HepG2 (cell line): ENCODE results near the gene JMJD7. TPM values are rescaled to one million over a fixed set of nuclear protein-coding genes. Genes with fewer than 3 reads are reported as not detected.
A peak's percentile ranks its signal among the peaks of the same experiment; 100 is the strongest.

ENCODE experiments used
- BRCA1 ChIP-seq: sonication (generic); formaldehyde crosslinking; IDR thresholded peaks from 2 replicates; pipeline ENCODE4 v1.4.0; 2020; ENCODE audit warnings: missing genetic modification reagents
- GTF3A ChIP-seq: sonication (generic); formaldehyde crosslinking; conservative IDR thresholded peaks from 2 replicates; pipeline ENCODE4 v1.4.0; 2020; ENCODE audit warnings: mild to moderate bottlenecking, missing genetic modification reagents
- NR2C2 ChIP-seq: sonication (generic); formaldehyde crosslinking; IDR thresholded peaks from 2 replicates; pipeline ENCODE4 v1.4.0; 2020; ENCODE audit warnings: missing genetic modification reagents, mild to moderate bottlenecking, moderate library complexity, borderline replicate concordance
- PATZ1 ChIP-seq: sonication (generic); formaldehyde crosslinking; IDR thresholded peaks from 2 replicates; pipeline ENCODE4 v1.4.0; 2020; ENCODE audit warnings: missing genetic modification reagents
- SATB2 ChIP-seq: sonication (generic); formaldehyde crosslinking; IDR thresholded peaks from 2 replicates; pipeline ENCODE4 v1.5.0; 2020; ENCODE audit warnings: missing genetic modification reagents
- TEAD3 ChIP-seq: optimal IDR thresholded peaks from 2 replicates; pipeline ENCODE3; 2016; ENCODE audit warnings: borderline replicate concordance
- UBTF ChIP-seq: sonication (generic); formaldehyde crosslinking; IDR thresholded peaks from 2 replicates; pipeline ENCODE4 v1.4.0; 2020; ENCODE audit warnings: mild to moderate bottlenecking, missing genetic modification reagents
- ZBTB10 ChIP-seq: sonication (generic); formaldehyde crosslinking; IDR thresholded peaks from 2 replicates; pipeline ENCODE4 v1.4.0; 2020; ENCODE audit warnings: missing genetic modification reagents, borderline replicate concordance
- ZFX ChIP-seq: sonication (generic); formaldehyde crosslinking; IDR thresholded peaks from 2 replicates; pipeline ENCODE4 v1.4.0; 2020; ENCODE audit warnings: mild to moderate bottlenecking, low read depth, missing genetic modification reagents, moderate library complexity
- ZFY ChIP-seq: sonication (generic); formaldehyde crosslinking; IDR thresholded peaks from 2 replicates; pipeline ENCODE4 v1.4.0; 2020; ENCODE audit warnings: missing genetic modification reagents
- ZNF496 ChIP-seq: sonication (generic); formaldehyde crosslinking; IDR thresholded peaks from 2 replicates; pipeline ENCODE4 v1.8.1; 2023; ENCODE audit warnings: mild to moderate bottlenecking, moderate library complexity, missing genetic modification reagents; ENCODE audit not compliant: insufficient replicate concordance
- ZNF720 ChIP-seq: sonication (generic); formaldehyde crosslinking; IDR thresholded peaks from 2 replicates; pipeline ENCODE4 v1.4.0; 2020; ENCODE audit warnings: missing genetic modification reagents
- ZNF83 ChIP-seq: sonication (generic); formaldehyde crosslinking; IDR thresholded peaks from 2 replicates; pipeline ENCODE4 v1.4.0; 2020; ENCODE audit warnings: missing genetic modification reagents, mild to moderate bottlenecking, borderline replicate concordance
- polyA plus RNA-seq, 8 experiments: library from polyadenylated mRNA; depleted of rRNA in 3 of 8; stranded (reverse) in 7 of 8; unstranded in 1 of 8; fragments of >200 nt; fragmentation: Illumina TruSeq in 4 of 8; extraction: Trizol in 4 of 8; gene quantifications; 2 replicates each; pipeline versions ENCODE4 v1.2.1 to v1.2.3, GENCODE V29; 2011 to 2016; ENCODE audit warnings: low read depth in 4 of 8, missing spikeins in 1 of 8, mixed read lengths in 1 of 8; ENCODE audit not compliant: insufficient read depth in 1 of 8
- total RNA-seq, 5 experiments: library from RNA; depleted of rRNA; stranded (reverse); fragments of >200 nt; fragmentation: Illumina TruSeq; extraction: Trizol; gene quantifications; 2 replicates each; pipeline ENCODE4 v1.2.3, GENCODE V29; 2016; ENCODE audit warnings: low read depth in 1 of 5
- TF ChIP-seq, protein P1 (sequence below): IDR thresholded peaks from 2 replicates; pipeline ENCODE4 v1.6.1; 2012; ENCODE audit warnings: low read depth, low read length, improper control_type of control experiment
- TF ChIP-seq, protein P2 (sequence below): IDR thresholded peaks from 2 replicates; pipeline ENCODE4 v1.6.1; 2016; ENCODE audit warnings: missing genetic modification reagents, missing compliant biosample characterization
- TF ChIP-seq, protein P3 (sequence below): sonication (generic); formaldehyde crosslinking; conservative IDR thresholded peaks from 2 replicates; pipeline ENCODE4 v1.4.0; 2020; ENCODE audit warnings: missing genetic modification reagents
- TF ChIP-seq, protein P4 (sequence below), 2 experiments: sonication (generic) in 1 of 2; formaldehyde crosslinking in 1 of 2; IDR thresholded peaks; 2 replicates each; pipeline versions ENCODE4 v1.4.0 to v1.6.1; 2018 to 2020; ENCODE audit warnings: missing genetic modification reagents in 2 of 2, borderline replicate concordance in 1 of 2, low read depth in 1 of 2, mild to moderate bottlenecking in 1 of 2, missing biosample characterization in 1 of 2

The JMJD7 gene
- total and polyA plus RNA-seq, 2 of the 13 experiments (the other 11 are each of a cell fraction or from before 2014, with no cell fraction given), result 6.4 to 7.1 TPM

GRCh38 chr15:41866263-41866703, 38.4 kb downstream of the JMJD7 start (continued):
- TF ChIP-seq NR2C2 (peak; percentile 93), TEAD3 (CRISPR knock-in tag) (no peak), UBTF (peak; percentile 61), ZFY (peak; percentile 75), PATZ1 (CRISPR knock-in tag) (0 out of 2 replicates have a peak, but pooled peaks have one; percentile 31), ZNF83 (CRISPR knock-in tag) (no peak), ZFX (peak; percentile 79), GTF3A (0 out of 2 replicates have a peak, but pooled peaks have one; percentile 68), ZNF496 (CRISPR knock-in tag) (no peak), SATB2 (CRISPR knock-in tag) (no peak), BRCA1 (CRISPR knock-in tag) (no peak), ZBTB10 (no peak), ZNF720 (CRISPR knock-in tag) (no peak)
- TF ChIP-seq, protein P1, sequence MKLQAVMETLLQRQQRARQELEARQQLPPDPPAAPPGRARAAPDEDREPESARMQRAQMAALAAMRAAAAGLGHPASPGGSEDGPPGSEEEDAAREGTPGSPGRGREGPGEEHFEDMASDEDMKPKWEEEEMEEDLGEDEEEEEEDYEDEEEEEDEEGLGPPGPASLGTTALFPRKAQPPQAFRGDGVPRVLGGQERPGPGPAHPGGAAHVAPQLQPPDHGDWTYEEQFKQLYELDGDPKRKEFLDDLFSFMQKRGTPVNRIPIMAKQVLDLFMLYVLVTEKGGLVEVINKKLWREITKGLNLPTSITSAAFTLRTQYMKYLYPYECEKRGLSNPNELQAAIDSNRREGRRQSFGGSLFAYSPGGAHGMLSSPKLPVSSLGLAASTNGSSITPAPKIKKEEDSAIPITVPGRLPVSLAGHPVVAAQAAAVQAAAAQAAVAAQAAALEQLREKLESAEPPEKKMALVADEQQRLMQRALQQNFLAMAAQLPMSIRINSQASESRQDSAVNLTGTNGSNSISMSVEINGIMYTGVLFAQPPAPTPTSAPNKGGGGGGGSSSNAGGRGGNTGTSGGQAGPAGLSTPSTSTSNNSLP, result no peak
- TF ChIP-seq, protein P2, sequence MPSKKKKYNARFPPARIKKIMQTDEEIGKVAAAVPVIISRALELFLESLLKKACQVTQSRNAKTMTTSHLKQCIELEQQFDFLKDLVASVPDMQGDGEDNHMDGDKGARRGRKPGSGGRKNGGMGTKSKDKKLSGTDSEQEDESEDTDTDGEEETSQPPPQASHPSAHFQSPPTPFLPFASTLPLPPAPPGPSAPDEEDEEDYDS (CRISPR knock-in tag), result no peak
- TF ChIP-seq, protein P3, sequence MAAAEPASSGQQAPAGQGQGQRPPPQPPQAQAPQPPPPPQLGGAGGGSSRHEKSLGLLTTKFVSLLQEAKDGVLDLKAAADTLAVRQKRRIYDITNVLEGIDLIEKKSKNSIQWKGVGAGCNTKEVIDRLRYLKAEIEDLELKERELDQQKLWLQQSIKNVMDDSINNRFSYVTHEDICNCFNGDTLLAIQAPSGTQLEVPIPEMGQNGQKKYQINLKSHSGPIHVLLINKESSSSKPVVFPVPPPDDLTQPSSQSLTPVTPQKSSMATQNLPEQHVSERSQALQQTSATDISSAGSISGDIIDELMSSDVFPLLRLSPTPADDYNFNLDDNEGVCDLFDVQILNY (CRISPR knock-in tag), result no peak
- TF ChIP-seq, protein P4, sequence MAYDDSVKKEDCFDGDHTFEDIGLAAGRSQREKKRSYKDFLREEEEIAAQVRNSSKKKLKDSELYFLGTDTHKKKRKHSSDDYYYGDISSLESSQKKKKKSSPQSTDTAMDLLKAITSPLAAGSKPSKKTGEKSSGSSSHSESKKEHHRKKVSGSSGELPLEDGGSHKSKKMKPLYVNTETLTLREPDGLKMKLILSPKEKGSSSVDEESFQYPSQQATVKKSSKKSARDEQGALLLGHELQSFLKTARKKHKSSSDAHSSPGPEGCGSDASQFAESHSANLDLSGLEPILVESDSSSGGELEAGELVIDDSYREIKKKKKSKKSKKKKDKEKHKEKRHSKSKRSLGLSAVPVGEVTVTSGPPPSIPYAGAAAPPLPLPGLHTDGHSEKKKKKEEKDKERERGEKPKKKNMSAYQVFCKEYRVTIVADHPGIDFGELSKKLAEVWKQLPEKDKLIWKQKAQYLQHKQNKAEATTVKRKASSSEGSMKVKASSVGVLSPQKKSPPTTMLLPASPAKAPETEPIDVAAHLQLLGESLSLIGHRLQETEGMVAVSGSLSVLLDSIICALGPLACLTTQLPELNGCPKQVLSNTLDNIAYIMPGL (CRISPR knock-in tag; IDR thresholded peaks at IDR 0.05; ENCODE audit: borderline replicate concordance in 1 of 2, low read depth in 1 of 2), result 0 out of 4 replicates have a peak, but pooled peaks of 1 of the 2 experiments have one; percentile 22
